Activated B cell treated with CpG ODN at 0.5 μM for 24 hours (primary cell): ENCODE data around the gene YEATS2. TPM values are rescaled to one million over a fixed set of nuclear protein-coding genes. Genes with fewer than 3 reads are reported as not detected.

Experiments used
- ATAC-seq: fragments of 200-7000 bp; cut with Tn5 transposase; one replicate; pipeline ENCODE4 v1.10.0; 2021; ENCODE audit warnings: low read depth, mild to moderate bottlenecking, moderate library complexity
- CTCF ChIA-PET: fragments of 350-600 bp; sonication (Branson Sonifier 250); formaldehyde crosslinking; loops from one replicate; lab custom pipeline; 2021; ENCODE audit warnings: antibody characterized with exemption; lab: Charles Lee
- POLR2A ChIA-PET: fragments of 350-600 bp; sonication (Branson Sonifier 250); formaldehyde crosslinking; loops from one replicate; lab custom pipeline; 2021; ENCODE audit warnings: antibody characterized with exemption; lab: Charles Lee
- DNase-seq: peaks from one replicate; pipeline ENCODE4 v3.0.0; 2022
- H3K27ac Mint-ChIP-seq: one replicate; pipeline ENCODE4 v1.8.0; 2020; ENCODE audit warnings: mixed read lengths
- H3K27me3 Mint-ChIP-seq: one replicate; pipeline ENCODE4 v1.8.0; 2021; ENCODE audit warnings: mixed read lengths
- H3K36me3 Mint-ChIP-seq: one replicate; pipeline ENCODE4 v1.8.0; 2021; ENCODE audit warnings: low read depth, mixed read lengths
- H3K4me1 Mint-ChIP-seq: one replicate; pipeline ENCODE4 v1.8.0; 2021; ENCODE audit warnings: mixed read lengths
- H3K4me3 Mint-ChIP-seq: one replicate; pipeline ENCODE4 v1.8.0; 2020; ENCODE audit warnings: mild to moderate bottlenecking, mixed read lengths
- H3K9me3 Mint-ChIP-seq: one replicate; pipeline ENCODE4 v1.8.0; 2020; ENCODE audit warnings: mixed read lengths
- intact Hi-C: fragments of 100-400 bp; cut with micrococcal nuclease; formaldehyde crosslinking; loops from one replicate; pipeline ENCODE4 v1.15.1; 2024
- total RNA-seq: library from RNA; stranded (reverse); gene quantifications from 2 replicates; pipeline ENCODE4 v1.2.3, GENCODE V29; 2022
- TF ChIP-seq, protein P1 (sequence below): fragments of 200-600 bp; IDR thresholded peaks from one replicate; pipeline ENCODE4 v1.8.0; 2022; ENCODE audit warnings: antibody characterized with exemption, mild to moderate bottlenecking

Gene YEATS2
- total RNA-seq, 1 donor from 2014 or later, result 26.2 TPM

DNA sequence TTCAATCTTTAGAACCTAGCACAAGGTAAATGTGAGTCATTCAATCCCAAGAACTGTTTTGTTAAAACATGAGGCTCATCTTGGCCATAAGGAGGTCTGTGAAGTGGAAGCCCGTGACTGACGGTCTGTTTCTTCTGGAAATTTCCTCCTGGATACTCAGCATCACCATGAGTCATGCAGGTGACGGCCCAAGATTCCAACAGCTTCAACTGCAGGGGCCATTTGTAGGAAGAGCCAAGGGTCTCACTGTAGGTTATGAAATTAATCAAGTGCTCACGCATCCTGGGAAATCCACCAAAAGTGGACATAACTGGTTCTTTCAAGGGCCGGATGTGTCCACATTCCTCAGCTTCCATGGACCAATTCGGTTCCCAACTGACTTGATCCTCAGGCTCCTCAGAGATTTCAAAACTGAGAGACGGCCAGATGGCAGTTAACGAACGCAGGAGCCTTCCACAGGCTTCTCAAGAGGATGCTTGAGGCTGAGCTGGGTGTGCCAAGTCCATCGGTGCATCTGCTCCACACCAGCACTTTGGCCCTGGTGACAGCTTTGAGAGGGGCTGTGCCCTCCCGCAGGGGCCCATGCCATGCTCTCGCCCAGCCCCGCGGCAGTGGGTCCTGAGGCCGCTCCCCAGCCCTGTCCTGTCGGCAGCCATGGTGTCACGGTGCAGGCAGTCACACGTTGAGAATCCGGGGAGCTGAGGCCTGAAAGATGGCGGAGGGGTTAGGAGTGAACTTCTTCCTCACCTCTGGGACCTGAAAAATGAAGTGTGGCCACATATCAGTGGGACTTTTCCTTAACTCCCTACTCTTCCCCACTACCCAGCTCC lies 119.3 kb downstream of the YEATS2 start:
- Mint-ChIP-seq H3K4me3 (no peak overlapping the region), H3K9me3 (no peaks in the 10 kb centered on the region), H3K4me1 (no peaks in the 10 kb centered on the region), H3K36me3 (peaks cover 23% of the 10 kb centered on the region), H3K27ac (no peak overlapping the region), H3K27me3 (no peaks in the 10 kb centered on the region)
- no peak for ATAC-seq
- TF ChIP-seq, protein P1, sequence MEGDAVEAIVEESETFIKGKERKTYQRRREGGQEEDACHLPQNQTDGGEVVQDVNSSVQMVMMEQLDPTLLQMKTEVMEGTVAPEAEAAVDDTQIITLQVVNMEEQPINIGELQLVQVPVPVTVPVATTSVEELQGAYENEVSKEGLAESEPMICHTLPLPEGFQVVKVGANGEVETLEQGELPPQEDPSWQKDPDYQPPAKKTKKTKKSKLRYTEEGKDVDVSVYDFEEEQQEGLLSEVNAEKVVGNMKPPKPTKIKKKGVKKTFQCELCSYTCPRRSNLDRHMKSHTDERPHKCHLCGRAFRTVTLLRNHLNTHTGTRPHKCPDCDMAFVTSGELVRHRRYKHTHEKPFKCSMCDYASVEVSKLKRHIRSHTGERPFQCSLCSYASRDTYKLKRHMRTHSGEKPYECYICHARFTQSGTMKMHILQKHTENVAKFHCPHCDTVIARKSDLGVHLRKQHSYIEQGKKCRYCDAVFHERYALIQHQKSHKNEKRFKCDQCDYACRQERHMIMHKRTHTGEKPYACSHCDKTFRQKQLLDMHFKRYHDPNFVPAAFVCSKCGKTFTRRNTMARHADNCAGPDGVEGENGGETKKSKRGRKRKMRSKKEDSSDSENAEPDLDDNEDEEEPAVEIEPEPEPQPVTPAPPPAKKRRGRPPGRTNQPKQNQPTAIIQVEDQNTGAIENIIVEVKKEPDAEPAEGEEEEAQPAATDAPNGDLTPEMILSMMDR, result no peak
- intact Hi-C loops, result no loop called here
- no peak for DNase-seq
- POLR2A ChIA-PET, result no interaction called here
- CTCF ChIA-PET, result no interaction called here

DNA sequence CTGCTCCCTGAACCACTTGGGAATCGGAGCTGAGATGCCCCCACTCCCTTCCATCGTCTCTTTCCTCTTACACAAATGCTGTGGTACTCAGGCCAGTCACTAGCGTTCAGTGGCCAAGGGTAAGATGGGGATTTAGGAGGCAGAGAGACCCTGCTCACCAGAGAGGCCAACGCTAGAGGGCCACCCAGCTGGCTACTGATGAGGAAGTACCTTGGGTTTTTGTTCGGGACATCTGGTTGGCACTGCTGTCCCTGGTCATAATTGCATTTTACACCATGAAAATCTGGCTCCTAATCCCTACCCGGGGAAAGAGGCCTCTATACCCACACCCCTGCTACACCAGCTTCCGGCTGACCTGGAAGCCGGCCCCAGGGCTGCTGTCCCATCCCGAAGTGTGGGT lies 120.0 kb downstream of the YEATS2 start:
- no peak overlapping the region for H3K27ac Mint-ChIP-seq
- TF ChIP-seq, protein P1, result no peak
- H3K4me1 Mint-ChIP-seq, result no peaks in the 10 kb centered on the region
- ChIA-PET POLR2A (no interaction called here), CTCF (no interaction called here)
- no peaks in the 10 kb centered on the region for H3K27me3 Mint-ChIP-seq
- DNase-seq, result no peak
- no peaks in the 10 kb centered on the region for H3K9me3 Mint-ChIP-seq
- no peak overlapping the region for H3K4me3 Mint-ChIP-seq
- peaks cover 20% of the 10 kb centered on the region for H3K36me3 Mint-ChIP-seq
- intact Hi-C loops, result no loop called here
- no peak for ATAC-seq

DNA sequence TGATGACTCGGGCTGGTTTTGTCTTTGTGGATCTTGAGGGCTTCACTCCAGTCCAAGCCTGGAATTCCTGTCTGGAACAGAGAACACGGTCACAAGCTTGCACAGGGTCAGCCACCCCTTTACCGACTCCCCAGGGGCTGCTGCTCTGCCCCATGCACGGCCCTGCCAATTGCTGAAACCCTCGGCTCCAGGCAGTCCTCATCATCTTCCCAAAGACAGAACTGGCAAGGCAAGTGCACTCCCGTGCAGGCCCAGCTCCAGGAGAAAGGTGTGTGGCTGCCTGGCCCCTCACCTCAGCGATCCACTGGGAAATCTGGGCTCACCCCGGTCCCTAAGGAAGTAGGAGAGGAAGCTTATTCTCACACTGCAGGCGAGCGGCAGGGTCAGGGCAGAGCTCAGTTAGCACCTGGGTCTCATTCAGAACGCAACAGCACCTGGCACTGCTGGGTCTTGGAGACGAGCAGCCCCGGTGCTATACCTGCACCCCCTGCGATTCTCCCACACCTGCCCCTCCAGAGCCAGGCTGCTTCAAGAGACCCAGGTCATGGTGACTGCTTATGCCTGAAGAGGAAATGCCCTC lies 120.5 kb downstream of the YEATS2 start:
- CTCF ChIA-PET, result no interaction called here
- no peak overlapping the region for H3K27ac Mint-ChIP-seq
- TF ChIP-seq, protein P1, result no peak
- H3K36me3 Mint-ChIP-seq, result peaks cover 15% of the 10 kb centered on the region
- H3K9me3 Mint-ChIP-seq, result no peaks in the 10 kb centered on the region
- ATAC-seq (no peak), DNase-seq (no peak)
- no peaks in the 10 kb centered on the region for H3K27me3 Mint-ChIP-seq
- no peaks in the 10 kb centered on the region for H3K4me1 Mint-ChIP-seq
- POLR2A ChIA-PET, result no interaction called here
- H3K4me3 Mint-ChIP-seq, result no peak overlapping the region
- intact Hi-C loops, result no loop called here

DNA sequence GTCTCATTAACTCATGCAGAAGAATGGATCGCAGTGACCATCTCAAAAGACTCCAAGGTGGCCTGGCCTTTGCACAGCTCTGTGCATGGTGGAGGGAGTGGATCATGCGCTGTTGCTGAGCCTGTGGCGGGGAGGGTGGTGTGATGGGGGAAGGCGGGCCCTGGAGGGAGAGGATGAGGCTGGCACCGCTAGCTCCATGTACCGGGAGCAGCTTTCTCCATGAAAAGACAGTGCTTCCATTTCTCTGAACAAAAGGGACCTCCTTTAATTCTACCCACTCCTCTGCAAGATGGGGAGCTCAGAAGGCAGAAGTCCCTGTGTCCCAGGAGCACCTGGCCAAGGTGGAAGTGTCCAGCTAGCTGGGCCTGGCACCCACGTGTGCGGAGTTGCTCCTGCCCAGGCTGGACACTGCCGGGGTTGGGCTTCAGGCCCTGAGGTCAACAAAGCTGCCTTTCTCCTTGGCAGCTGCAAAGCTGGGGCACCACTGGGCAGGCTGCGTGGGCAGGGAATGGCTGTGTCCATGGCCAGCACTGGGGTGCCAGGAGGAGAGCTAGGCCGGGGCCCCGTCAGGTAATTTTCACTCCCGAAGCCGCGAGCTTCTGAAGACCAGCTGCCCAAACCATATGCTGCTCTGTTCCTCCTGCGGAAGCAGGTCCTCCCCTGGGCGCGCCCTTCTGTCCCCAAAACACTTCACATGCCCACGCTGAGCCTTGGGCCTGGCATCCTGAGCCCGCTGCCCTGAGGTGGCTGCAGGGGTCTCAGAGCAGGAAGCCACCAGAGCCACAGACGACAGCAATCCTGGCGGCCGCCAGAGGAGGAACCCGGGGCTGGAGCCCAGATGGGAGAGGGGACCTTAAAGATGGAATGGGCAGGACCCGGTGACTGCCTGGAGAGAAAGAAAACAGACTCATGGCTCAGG lies 121.4 kb downstream of the YEATS2 start:
- no peak for ATAC-seq
- CTCF ChIA-PET, result no interaction called here
- H3K36me3 Mint-ChIP-seq, result peaks cover 15% of the 10 kb centered on the region

More for the DNA sequence above, 121.4 kb downstream of the YEATS2 start:
- no peak overlapping the region for H3K4me3 Mint-ChIP-seq
- no peaks in the 10 kb centered on the region for H3K27me3 Mint-ChIP-seq
- H3K27ac Mint-ChIP-seq, result no peak overlapping the region
- no peak for DNase-seq
- TF ChIP-seq, protein P1, result no peak
- peaks cover 3% of the 10 kb centered on the region for H3K4me1 Mint-ChIP-seq
- intact Hi-C loops, result no loop called here
- POLR2A ChIA-PET, result no interaction called here
- no peaks in the 10 kb centered on the region for H3K9me3 Mint-ChIP-seq
